Measurements from ENCODE around the gene B3GNT4.

- no peak for TF ChIP-seq CTCF (IDR thresholded peaks at IDR 0.05)
- no peak for TF ChIP-seq EP300 (IDR thresholded peaks at IDR 0.05)
Measured at GRCh38 chr12:122187466-122187865, 16.0 kb upstream of the B3GNT4 start.

Measured in esophagus muscularis mucosa (tissue), 3 donors.